ENCODE measurements around the gene HSP90AB1. TPM values are rescaled to one million over a fixed set of nuclear protein-coding genes. Genes with fewer than 3 reads are reported as not detected.

The HSP90AB1 gene
- polyA plus RNA-seq, 1 of the 3 experiments (the other 2 are of a cell fraction): 843 TPM

GRCh38 chr6:44201638-44202303 is 45.1 kb upstream of the HSP90AB1 start:
- Histone ChIP-seq H3K4me2 (no peak overlapping the region), H4K20me1 (ENCODE audit: insufficient read depth) (no peaks in the 10 kb centered on the region), H3K9ac (no peak overlapping the region), H3K27me3 (ENCODE audit: insufficient read depth) (no peaks in the 10 kb centered on the region), H3K27ac (ENCODE audit: low read depth in 2 of 2, low read length in 1 of 2) (no peak overlapping the region), H3K36me3 (replicated peaks in 1 of 2; ENCODE audit: control insufficient read depth in 1 of 2, insufficient read depth in 2 of 2, low read length in 1 of 2) (no peaks in the 10 kb centered on the region), H3K9me3 (no peaks in the 10 kb centered on the region), H2AFZ (ENCODE audit: low read depth) (no peak overlapping the region), H3K4me1 (ENCODE audit: control insufficient read depth in 1 of 2, insufficient read depth in 2 of 2, low read depth in 1 of 2, low read length in 1 of 2) (peaks cover 0 to 2% of the 10 kb centered on the region in 2 experiments; a peak in 1 of 4 replicates), H3F3A (replicated peaks; ENCODE audit: insufficient read depth) (no peaks in the 10 kb centered on the region), H3K9me2 (no peaks in the 10 kb centered on the region), H3K79me2 (ENCODE audit: insufficient read depth) (no peaks in the 10 kb centered on the region), H3K4me3 (ENCODE audit: low read depth in 2 of 2, low read length in 1 of 2) (no peak overlapping the region)
- WGBS (ENCODE audit: low lambda C conversion rate): 84% methylated on average over 9 of the region's 11 CpGs
- POLR2A ChIA-PET: no interaction called here
- TF ChIP-seq GATA2 (CRISPR knock-in tag; IDR thresholded peaks at IDR 0.05) (no peak), FOSL2 (IDR thresholded peaks at IDR 0.05; ENCODE audit: borderline replicate concordance, low read depth) (no peak), JUND (IDR thresholded peaks at IDR 0.05) (no peak), CHD2 (IDR thresholded peaks at IDR 0.05; ENCODE audit: low read length, partially characterized antibody) (no peak), YY1 (IDR thresholded peaks at IDR 0.05; ENCODE audit: low read depth) (no peak)
- DNase-seq: no peak
- CTCF ChIA-PET: interaction anchor here (0.9 to 4.7 kb wide), 5 partner anchors 19 to 36 kb away, joined by 3 to 25 read pairs (median 4); no protein-coding TSS in a partner anchor

DNA sequence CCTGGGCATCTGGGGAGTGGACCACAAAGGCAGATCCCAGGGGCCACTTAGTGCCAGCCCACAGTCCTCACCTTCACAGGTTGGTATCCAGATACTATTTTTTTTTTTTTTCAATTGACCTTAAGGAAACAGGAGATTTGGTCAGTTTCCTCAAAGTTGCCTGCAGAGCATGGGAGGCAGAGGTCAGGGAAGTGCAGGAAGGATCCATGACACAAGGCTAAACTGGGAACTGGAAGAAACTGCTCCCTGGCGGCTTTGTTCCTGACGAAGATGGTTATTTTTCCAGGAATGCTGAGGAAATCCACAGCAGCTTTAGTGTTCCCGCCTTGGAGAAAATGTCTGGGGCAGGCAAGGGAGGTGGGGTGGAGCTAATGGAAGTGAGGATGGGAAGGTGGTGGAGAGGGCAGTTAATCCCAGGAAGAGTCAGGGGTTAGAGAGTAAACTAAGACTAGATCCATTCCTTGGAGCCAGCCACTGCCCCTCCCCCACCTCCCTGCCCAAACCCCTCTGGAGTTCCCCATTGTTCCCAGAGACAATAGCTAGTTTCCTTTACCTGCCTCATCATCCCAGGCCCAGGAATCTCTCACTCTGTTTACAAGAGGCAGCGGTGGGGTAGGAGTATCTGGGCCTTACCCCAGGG is 44.4 kb upstream of the HSP90AB1 start:
- no peak overlapping the region for H3K9ac ChIP-seq
- ChIA-PET POLR2A (no interaction called here), CTCF (interaction anchor here (0.8 to 4.7 kb wide), 5 partner anchors 19 to 103 kb away, joined by 3 to 25 read pairs (median 3); no protein-coding TSS in a partner anchor)
- H3K4me3 ChIP-seq (ENCODE audit: low read depth in 2 of 2, low read length in 1 of 2): no peak overlapping the region
- peaks cover 0 to 2% of the 10 kb centered on the region in 2 experiments; a peak in 1 of 4 replicates for H3K4me1 ChIP-seq (ENCODE audit: control insufficient read depth in 1 of 2, insufficient read depth in 2 of 2, low read depth in 1 of 2, low read length in 1 of 2)
- no peaks in the 10 kb centered on the region for H3K9me3 ChIP-seq
- no peak for TF ChIP-seq MXI1 (IDR thresholded peaks at IDR 0.05; ENCODE audit: low read depth, low read length)
- H4K20me1 ChIP-seq (ENCODE audit: insufficient read depth): no peaks in the 10 kb centered on the region
- no peaks in the 10 kb centered on the region for H3F3A ChIP-seq (replicated peaks; ENCODE audit: insufficient read depth)
- no peaks in the 10 kb centered on the region for H3K9me2 ChIP-seq
- no peak overlapping the region for H3K4me2 ChIP-seq
- H3K79me2 ChIP-seq (ENCODE audit: insufficient read depth): no peaks in the 10 kb centered on the region
- DNase-seq: no peak
- H2AFZ ChIP-seq (ENCODE audit: low read depth): no peak overlapping the region
- H3K27me3 ChIP-seq (ENCODE audit: insufficient read depth): no peaks in the 10 kb centered on the region
- no peaks in the 10 kb centered on the region for H3K36me3 ChIP-seq (replicated peaks in 1 of 2; ENCODE audit: control insufficient read depth in 1 of 2, insufficient read depth in 2 of 2, low read length in 1 of 2)
- H3K27ac ChIP-seq (ENCODE audit: low read depth in 2 of 2, low read length in 1 of 2): no peak overlapping the region
- WGBS (ENCODE audit: low lambda C conversion rate): 91% methylated on average over 4 of the region's 4 CpGs

DNA sequence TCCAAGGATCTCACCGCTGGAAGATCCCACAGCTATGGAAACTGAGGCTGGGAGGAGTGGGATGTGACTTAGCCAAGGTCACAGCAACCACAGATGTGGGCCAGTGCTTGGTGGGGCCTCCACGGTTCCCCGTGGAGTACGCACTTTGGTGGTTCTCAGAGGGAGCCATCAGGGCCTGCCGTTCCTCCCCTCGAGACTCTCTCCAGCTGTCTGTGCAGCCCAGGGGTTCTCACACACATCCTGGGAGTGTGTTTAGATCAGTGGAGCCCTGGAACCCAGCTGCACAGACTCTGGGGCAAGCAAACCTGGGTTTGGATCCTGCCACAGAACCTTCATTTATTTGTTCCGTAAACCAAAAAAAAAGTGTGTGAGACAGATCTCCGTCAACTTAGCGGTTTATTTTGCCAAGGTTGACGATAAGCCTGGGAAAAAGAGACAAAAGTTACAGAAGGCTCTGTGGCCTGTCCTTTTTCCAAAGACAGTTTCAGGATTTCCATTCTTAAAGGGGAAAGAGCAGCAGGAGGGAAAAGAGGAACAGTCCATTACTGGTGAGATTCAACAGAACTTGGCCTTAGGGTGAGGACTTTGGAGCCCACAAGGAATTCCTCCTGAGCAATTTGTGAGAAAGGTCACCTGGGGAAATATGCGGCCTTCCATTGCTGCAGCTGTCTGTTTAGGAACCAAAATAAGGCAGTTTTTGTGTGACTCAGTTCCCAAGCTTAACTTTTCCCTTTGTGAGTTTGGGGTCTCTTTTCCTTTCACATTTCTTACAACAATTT is 43.7 kb upstream of the HSP90AB1 start:
- Histone ChIP-seq H3K9me2 (no peaks in the 10 kb centered on the region), H3K79me2 (ENCODE audit: insufficient read depth) (no peaks in the 10 kb centered on the region), H4K20me1 (ENCODE audit: insufficient read depth) (no peaks in the 10 kb centered on the region), H3K27ac (ENCODE audit: low read depth in 2 of 2, low read length in 1 of 2) (no peak overlapping the region), H3K4me1 (ENCODE audit: control insufficient read depth in 1 of 2, insufficient read depth in 2 of 2, low read depth in 1 of 2, low read length in 1 of 2) (peaks cover 0 to 2% of the 10 kb centered on the region in 2 experiments; a peak in 1 of 4 replicates), H3K36me3 (replicated peaks in 1 of 2; ENCODE audit: control insufficient read depth in 1 of 2, insufficient read depth in 2 of 2, low read length in 1 of 2) (no peaks in the 10 kb centered on the region), H3K27me3 (ENCODE audit: insufficient read depth) (no peaks in the 10 kb centered on the region), H3K9ac (no peak overlapping the region), H3K4me3 (ENCODE audit: low read depth in 2 of 2, low read length in 1 of 2) (no peak overlapping the region), H3F3A (replicated peaks; ENCODE audit: insufficient read depth) (no peaks in the 10 kb centered on the region), H3K9me3 (no peaks in the 10 kb centered on the region), H3K4me2 (no peak overlapping the region), H2AFZ (ENCODE audit: low read depth) (no peak overlapping the region)
- ChIA-PET POLR2A (no interaction called here), CTCF (interaction anchor here (0.7 to 2.3 kb wide), 7 partner anchors 14 to 102 kb away, joined by 3 to 10 read pairs (median 3); no protein-coding TSS in a partner anchor)
- 92% methylated on average over 11 of the region's 11 CpGs for WGBS (ENCODE audit: low lambda C conversion rate)
- TF ChIP-seq NFIC (IDR thresholded peaks at IDR 0.05; ENCODE audit: borderline replicate concordance): no peak
- TF ChIP-seq MXI1 (IDR thresholded peaks at IDR 0.05; ENCODE audit: low read depth, low read length): no peak
- TF ChIP-seq YY1 (IDR thresholded peaks at IDR 0.05; ENCODE audit: low read depth): no peak
- TF ChIP-seq GATA2 (CRISPR knock-in tag; IDR thresholded peaks at IDR 0.05): no peak
- TF ChIP-seq MEF2A (IDR thresholded peaks at IDR 0.05; ENCODE audit: borderline replicate concordance, low read depth): no peak
- TF ChIP-seq, protein P1, sequence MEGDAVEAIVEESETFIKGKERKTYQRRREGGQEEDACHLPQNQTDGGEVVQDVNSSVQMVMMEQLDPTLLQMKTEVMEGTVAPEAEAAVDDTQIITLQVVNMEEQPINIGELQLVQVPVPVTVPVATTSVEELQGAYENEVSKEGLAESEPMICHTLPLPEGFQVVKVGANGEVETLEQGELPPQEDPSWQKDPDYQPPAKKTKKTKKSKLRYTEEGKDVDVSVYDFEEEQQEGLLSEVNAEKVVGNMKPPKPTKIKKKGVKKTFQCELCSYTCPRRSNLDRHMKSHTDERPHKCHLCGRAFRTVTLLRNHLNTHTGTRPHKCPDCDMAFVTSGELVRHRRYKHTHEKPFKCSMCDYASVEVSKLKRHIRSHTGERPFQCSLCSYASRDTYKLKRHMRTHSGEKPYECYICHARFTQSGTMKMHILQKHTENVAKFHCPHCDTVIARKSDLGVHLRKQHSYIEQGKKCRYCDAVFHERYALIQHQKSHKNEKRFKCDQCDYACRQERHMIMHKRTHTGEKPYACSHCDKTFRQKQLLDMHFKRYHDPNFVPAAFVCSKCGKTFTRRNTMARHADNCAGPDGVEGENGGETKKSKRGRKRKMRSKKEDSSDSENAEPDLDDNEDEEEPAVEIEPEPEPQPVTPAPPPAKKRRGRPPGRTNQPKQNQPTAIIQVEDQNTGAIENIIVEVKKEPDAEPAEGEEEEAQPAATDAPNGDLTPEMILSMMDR (IDR thresholded peaks at IDR 0.05): no peak
- TF ChIP-seq FOSL2 (IDR thresholded peaks at IDR 0.05; ENCODE audit: borderline replicate concordance, low read depth): no peak
- TF ChIP-seq, protein P2, sequence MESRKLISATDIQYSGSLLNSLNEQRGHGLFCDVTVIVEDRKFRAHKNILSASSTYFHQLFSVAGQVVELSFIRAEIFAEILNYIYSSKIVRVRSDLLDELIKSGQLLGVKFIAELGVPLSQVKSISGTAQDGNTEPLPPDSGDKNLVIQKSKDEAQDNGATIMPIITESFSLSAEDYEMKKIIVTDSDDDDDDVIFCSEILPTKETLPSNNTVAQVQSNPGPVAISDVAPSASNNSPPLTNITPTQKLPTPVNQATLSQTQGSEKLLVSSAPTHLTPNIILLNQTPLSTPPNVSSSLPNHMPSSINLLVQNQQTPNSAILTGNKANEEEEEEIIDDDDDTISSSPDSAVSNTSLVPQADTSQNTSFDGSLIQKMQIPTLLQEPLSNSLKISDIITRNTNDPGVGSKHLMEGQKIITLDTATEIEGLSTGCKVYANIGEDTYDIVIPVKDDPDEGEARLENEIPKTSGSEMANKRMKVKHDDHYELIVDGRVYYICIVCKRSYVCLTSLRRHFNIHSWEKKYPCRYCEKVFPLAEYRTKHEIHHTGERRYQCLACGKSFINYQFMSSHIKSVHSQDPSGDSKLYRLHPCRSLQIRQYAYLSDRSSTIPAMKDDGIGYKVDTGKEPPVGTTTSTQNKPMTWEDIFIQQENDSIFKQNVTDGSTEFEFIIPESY (IDR thresholded peaks at IDR 0.05; ENCODE audit: borderline replicate concordance, low read depth): no peak
- TF ChIP-seq, protein P3, sequence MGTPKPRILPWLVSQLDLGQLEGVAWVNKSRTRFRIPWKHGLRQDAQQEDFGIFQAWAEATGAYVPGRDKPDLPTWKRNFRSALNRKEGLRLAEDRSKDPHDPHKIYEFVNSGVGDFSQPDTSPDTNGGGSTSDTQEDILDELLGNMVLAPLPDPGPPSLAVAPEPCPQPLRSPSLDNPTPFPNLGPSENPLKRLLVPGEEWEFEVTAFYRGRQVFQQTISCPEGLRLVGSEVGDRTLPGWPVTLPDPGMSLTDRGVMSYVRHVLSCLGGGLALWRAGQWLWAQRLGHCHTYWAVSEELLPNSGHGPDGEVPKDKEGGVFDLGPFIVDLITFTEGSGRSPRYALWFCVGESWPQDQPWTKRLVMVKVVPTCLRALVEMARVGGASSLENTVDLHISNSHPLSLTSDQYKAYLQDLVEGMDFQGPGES (IDR thresholded peaks at IDR 0.05; ENCODE audit: low read depth, low read length): no peak
- no peak for TF ChIP-seq TAF1 (IDR thresholded peaks at IDR 0.05; ENCODE audit: borderline replicate concordance, low read depth, low read length)
- no peak for DNase-seq

Data from SK-N-SH (cell line).